ENCODE measurements around the gene TRABD2B.

The TRABD2B gene

GRCh38 chr1:47803815-47804501 is 193.2 kb downstream of the TRABD2B start:
- no peaks in the 10 kb centered on the region for H3K9me3 Mint-ChIP-seq
- peaks cover 16% of the 10 kb centered on the region for H3K27me3 Mint-ChIP-seq (ENCODE audit: low read depth)
- peaks cover 42% of the 10 kb centered on the region for H3K4me1 Mint-ChIP-seq
- TF ChIP-seq CTCF (IDR thresholded peaks at IDR 0.05; ENCODE audit: unreplicated experiment in 3 of 3): no peak
- H3K4me3 Mint-ChIP-seq: no peak overlapping the region
- H3K36me3 Mint-ChIP-seq (ENCODE audit: low read depth): peaks cover 16% of the 10 kb centered on the region
- H3K27ac Mint-ChIP-seq: peak overlapping the region in 2 of 3 experiments; percentile 25 to 80

- Mint-ChIP-seq H3K27ac (no peak overlapping the region), H3K36me3 (ENCODE audit: low read depth) (peaks cover 32% of the 10 kb centered on the region), H3K27me3 (ENCODE audit: low read depth) (peaks cover 17% of the 10 kb centered on the region), H3K4me1 (peaks cover 14% of the 10 kb centered on the region), H3K4me3 (no peak overlapping the region), H3K9me3 (no peaks in the 10 kb centered on the region)
- TF ChIP-seq CTCF (IDR thresholded peaks at IDR 0.05; ENCODE audit: unreplicated experiment in 3 of 3): no peak
These were observed 199.6 kb downstream of the TRABD2B start for GRCh38 chr1:47797575-47797974.

- no peak overlapping the region for H3K27ac Mint-ChIP-seq
- peaks cover 17% of the 10 kb centered on the region for H3K4me1 Mint-ChIP-seq
- no peak for TF ChIP-seq CTCF (IDR thresholded peaks at IDR 0.05; ENCODE audit: unreplicated experiment in 3 of 3)
- peaks cover 38% of the 10 kb centered on the region for H3K36me3 Mint-ChIP-seq (ENCODE audit: low read depth)
- H3K9me3 Mint-ChIP-seq: no peaks in the 10 kb centered on the region
- H3K27me3 Mint-ChIP-seq (ENCODE audit: low read depth): peaks cover 23% of the 10 kb centered on the region
- H3K4me3 Mint-ChIP-seq: no peak overlapping the region
These were observed 200.6 kb downstream of the TRABD2B start for GRCh38 chr1:47796626-47797025.

- Mint-ChIP-seq H3K36me3 (ENCODE audit: low read depth) (peaks cover 33% of the 10 kb centered on the region), H3K27ac (no peak overlapping the region), H3K9me3 (no peaks in the 10 kb centered on the region), H3K27me3 (ENCODE audit: low read depth) (peaks cover 19% of the 10 kb centered on the region), H3K4me3 (no peak overlapping the region), H3K4me1 (peaks cover 17% of the 10 kb centered on the region)
- TF ChIP-seq CTCF (IDR thresholded peaks at IDR 0.05; ENCODE audit: unreplicated experiment in 3 of 3): no peak
These were observed 202.1 kb downstream of the TRABD2B start for GRCh38 chr1:47795102-47795501.

- H3K27me3 Mint-ChIP-seq (ENCODE audit: low read depth): peaks cover 19% of the 10 kb centered on the region
- H3K4me3 Mint-ChIP-seq: no peak overlapping the region
- H3K9me3 Mint-ChIP-seq: no peaks in the 10 kb centered on the region
- no peak for TF ChIP-seq CTCF (IDR thresholded peaks at IDR 0.05; ENCODE audit: unreplicated experiment in 3 of 3)
- H3K4me1 Mint-ChIP-seq: peaks cover 19% of the 10 kb centered on the region
- no peak overlapping the region for H3K27ac Mint-ChIP-seq
- H3K36me3 Mint-ChIP-seq (ENCODE audit: low read depth): peaks cover 27% of the 10 kb centered on the region
These were observed 202.7 kb downstream of the TRABD2B start for GRCh38 chr1:47794530-47794929.

GRCh38 chr1:47794081-47794480 is 203.1 kb downstream of the TRABD2B start:
- Mint-ChIP-seq H3K4me1 (peaks cover 23% of the 10 kb centered on the region), H3K4me3 (no peak overlapping the region), H3K36me3 (ENCODE audit: low read depth) (peaks cover 25% of the 10 kb centered on the region), H3K9me3 (no peaks in the 10 kb centered on the region), H3K27ac (no peak overlapping the region), H3K27me3 (ENCODE audit: low read depth) (peaks cover 24% of the 10 kb centered on the region)
- TF ChIP-seq CTCF (IDR thresholded peaks at IDR 0.05; ENCODE audit: unreplicated experiment in 3 of 3): no peak

Data from nephron (organoid).